ENCODE data around the gene ZNF668.

DNA sequence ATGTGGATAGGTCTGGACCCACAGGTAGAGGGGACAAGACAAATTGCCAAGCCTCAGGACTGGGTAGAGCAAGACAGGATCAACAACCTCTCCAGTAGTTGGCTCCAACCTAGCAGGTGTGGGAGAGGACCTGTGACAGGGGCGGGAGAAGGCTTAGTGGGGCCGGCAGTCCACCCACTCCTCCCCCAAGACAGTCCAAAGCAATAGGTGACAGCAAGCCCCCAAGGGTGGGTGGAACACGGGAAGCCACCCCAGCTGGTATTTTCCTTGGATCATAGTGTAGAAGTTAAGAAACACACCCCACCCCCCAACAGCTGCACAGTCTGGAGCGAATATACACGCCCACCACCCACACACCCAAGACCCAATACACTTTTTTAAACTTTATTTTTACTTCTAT is 44.8 kb downstream of the ZNF668 start:
- TF ChIP-seq, protein P1, sequence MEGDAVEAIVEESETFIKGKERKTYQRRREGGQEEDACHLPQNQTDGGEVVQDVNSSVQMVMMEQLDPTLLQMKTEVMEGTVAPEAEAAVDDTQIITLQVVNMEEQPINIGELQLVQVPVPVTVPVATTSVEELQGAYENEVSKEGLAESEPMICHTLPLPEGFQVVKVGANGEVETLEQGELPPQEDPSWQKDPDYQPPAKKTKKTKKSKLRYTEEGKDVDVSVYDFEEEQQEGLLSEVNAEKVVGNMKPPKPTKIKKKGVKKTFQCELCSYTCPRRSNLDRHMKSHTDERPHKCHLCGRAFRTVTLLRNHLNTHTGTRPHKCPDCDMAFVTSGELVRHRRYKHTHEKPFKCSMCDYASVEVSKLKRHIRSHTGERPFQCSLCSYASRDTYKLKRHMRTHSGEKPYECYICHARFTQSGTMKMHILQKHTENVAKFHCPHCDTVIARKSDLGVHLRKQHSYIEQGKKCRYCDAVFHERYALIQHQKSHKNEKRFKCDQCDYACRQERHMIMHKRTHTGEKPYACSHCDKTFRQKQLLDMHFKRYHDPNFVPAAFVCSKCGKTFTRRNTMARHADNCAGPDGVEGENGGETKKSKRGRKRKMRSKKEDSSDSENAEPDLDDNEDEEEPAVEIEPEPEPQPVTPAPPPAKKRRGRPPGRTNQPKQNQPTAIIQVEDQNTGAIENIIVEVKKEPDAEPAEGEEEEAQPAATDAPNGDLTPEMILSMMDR (IDR thresholded peaks at IDR 0.05) = no peak
- no peak for TF ChIP-seq EZH2 (IDR thresholded peaks at IDR 0.05; ENCODE audit: borderline replicate concordance, insufficient read depth, low read depth, low read length, poor library complexity, severe bottlenecking)
